Heart right ventricle (tissue), 16 donors: ENCODE results near the gene LRRC23. TPM values are rescaled to one million over a fixed set of nuclear protein-coding genes. Genes with fewer than 3 reads are reported as not detected.
"Not testable (repeated sequence)": the region's sequence is repeated elsewhere in the genome, so short reads cannot be mapped to it uniquely, and the experiment has no call there.

ENCODE experiments used
- ATAC-seq, 8 donors: fragments of 200-7000 bp; cut with Tn5 transposase; one replicate each; pipeline ENCODE4 v1.9.1; 2020; ENCODE audit warnings: mild to moderate bottlenecking in 8 of 8, moderate library complexity in 8 of 8, moderate number of reproducible peaks in 1 of 8
- DNase-seq, 2 donors: peaks; one replicate each; pipeline ENCODE4 v3.0.0-alpha.2; 2020
- H3K27ac ChIP-seq, 10 donors: fragments of 200-600 bp; sonication (generic) in 2 of 10; one replicate each; pipeline versions ENCODE4 v1.5.0 to v1.8.0; 2020 to 2022; ENCODE audit warnings: mild to moderate bottlenecking in 3 of 10
- H3K27me3 ChIP-seq, 7 donors: fragments of 200-600 bp; one replicate each; pipeline ENCODE4 v1.8.0; 2021 to 2022; ENCODE audit warnings: mild to moderate bottlenecking in 2 of 7
- H3K36me3 ChIP-seq, 9 donors: fragments of 200-600 bp; sonication (generic) in 1 of 9; one replicate each; pipeline versions ENCODE4 v1.5.0 to v1.8.0; 2020 to 2022; ENCODE audit warnings: mild to moderate bottlenecking in 2 of 9
- H3K4me1 ChIP-seq, 9 donors: fragments of 200-600 bp; sonication (generic) in 1 of 9; one replicate each; pipeline versions ENCODE4 v1.5.0 to v1.8.0; 2020 to 2022; ENCODE audit warnings: mild to moderate bottlenecking in 4 of 9
- H3K4me3 ChIP-seq, 10 donors: fragments of 200-600 bp; sonication (generic) in 2 of 10; one replicate each; pipeline versions ENCODE4 v1.5.0 to v1.8.0; 2020 to 2022; ENCODE audit warnings: mild to moderate bottlenecking in 7 of 10, moderate library complexity in 2 of 10
- H3K9me3 ChIP-seq, 11 donors: fragments of 200-600 bp in 10 of 11; sonication (generic) in 2 of 11; one replicate each; pipeline versions ENCODE4 v1.5.0 to v1.8.0; 2013 to 2022; ENCODE audit warnings: mild to moderate bottlenecking in 2 of 11, control low read depth in 1 of 11, moderate library complexity in 1 of 11
- CTCF ChIP-seq, 9 donors: fragments of 200-600 bp; sonication (generic) in 2 of 9; IDR thresholded peaks; one replicate each; pipeline versions ENCODE4 v1.5.0 to v1.8.0; 2021 to 2022; ENCODE audit warnings: antibody characterized with exemption in 9 of 9, mild to moderate bottlenecking in 5 of 9, moderate library complexity in 1 of 9
- WGBS, 2 donors: extraction: QIAGEN DNeasy Blood & Tissue Kit; methylation state at CpG; one replicate each; pipeline ENCODE4 v1.1.7; 2013; ENCODE audit warnings: inconsistent platforms in 1 of 2; 5-methylcytosine and 5-hydroxymethylcytosine counted together
- intact Hi-C, 10 donors: fragments of 100-400 bp; cut with DNase I; formaldehyde crosslinking; loops; one replicate each; pipeline versions ENCODE4 v1.11.1 to v1.14.2; 2022
- polyA plus RNA-seq, 2 donors: library from polyadenylated mRNA; stranded (reverse); fragments of 200-250 nt; gene quantifications; one replicate each; pipeline ENCODE4 v1.2.3, GENCODE V29; 2013
- total RNA-seq, 10 donors: library from RNA; stranded (reverse); fragmentation: NEBNext Ultra II Directional in 3 of 10; extraction: Animal tissue kit (Norgen Biotek cat#: 25700) in 3 of 10; gene quantifications; one replicate each; pipeline versions ENCODE4 v1.2.1 to v1.2.4, GENCODE V29; 2021 to 2023
- donor health status: Arrhythmogenic right ventricular cardiomyopathy.
- donor health status: ischemic (EF 13 %, LVEDD 7.1; RV severe dilation, severe dysfunction).
- donor health status: healthy with polysubstance abuse.
- donor health status: DM: no; HTN: yes; CAD: no.
- donor health status: DM: no; HTN: no; CAD: no.
- donor health status: ischemic (EF 25% LVEDD 6.9; RV normal size, moderate dysfunction).
- donor health status: ischemic (EF 25% LVEDD 5.7; RV mildly dilated, moderate dysfunction).
- donor health status: healthy.
- donor health status: DM: yes; HTN: yes; CAD: no.
- donor health status: Ischemic cardiomyopathy.
- donor health status: ischemic (EF 35%, LVEDD 5.7; RV mildly dilated, moderate dysfunction).
- donor health status: nonischemic (EF 11% LVEDD 7.7; RV severe dilation, severe dysfunction).
- donor health status: DM: yes; HTN: yes; CAD: no.
- donor health status: PGD.
- donor health status: ischemic (EF 29% LVEDD 5.4; RV normal size, mild dysfunction).
- donor health status: nonischemic (EF 23%, LVEDD 6.1; RV moderate dilation, normal function).

The LRRC23 gene
- total and polyA plus RNA-seq, 12 donors, result 6.5 to 16.6 (median 11.9) TPM

GRCh38 chr12:6863586-6864321 lies 40.9 kb upstream of the LRRC23 start:
- ATAC-seq (no peak), DNase-seq (no peak)
- Histone ChIP-seq H3K36me3 (peaks cover 0 to 76% (median 59%) of the 10 kb centered on the region in 9 donors), H3K27me3 (no peaks in the 10 kb centered on the region), H3K9me3 (no peaks in the 10 kb centered on the region), H3K4me1 (peaks cover 11 to 19% (median 14%) of the 10 kb centered on the region in 9 donors), H3K27ac (no peak overlapping the region), H3K4me3 (no peak overlapping the region)
- no peak for TF ChIP-seq CTCF (IDR thresholded peaks at IDR 0.05)
- intact Hi-C loops, result loop anchor here in 1 of 10 donors (10.0 kb wide), 1 partner anchor 81 kb away; the partner anchor contains the start of genes C12orf57 and RNU7-1
- 94 to 98% methylated on average over 16 of the region's 16 CpGs for WGBS, 2 donors

GRCh38 chr12:6865307-6865706 lies 39.3 kb upstream of the LRRC23 start:
- not testable (repeated sequence) for H3K27ac ChIP-seq, H3K9me3 ChIP-seq, ATAC-seq, H3K27me3 ChIP-seq, DNase-seq, H3K4me3 ChIP-seq
- 91 to 95% methylated on average over 5 of the region's 5 CpGs for WGBS, 2 donors
- Histone ChIP-seq H3K36me3 (peaks cover 3 to 75% (median 54%) of the 10 kb centered on the region in 9 donors), H3K4me1 (peaks cover 24 to 31% (median 30%) of the 10 kb centered on the region in 9 donors)
- intact Hi-C loops, result loop anchor here in 2 of 10 donors (5.0 to 10.0 kb wide), 2 partner anchors 72 to 79 kb away; partner anchors contain the start of genes C12orf57 (in 1 of the 2) and RNU7-1 (in 1 of the 2)

DNA sequence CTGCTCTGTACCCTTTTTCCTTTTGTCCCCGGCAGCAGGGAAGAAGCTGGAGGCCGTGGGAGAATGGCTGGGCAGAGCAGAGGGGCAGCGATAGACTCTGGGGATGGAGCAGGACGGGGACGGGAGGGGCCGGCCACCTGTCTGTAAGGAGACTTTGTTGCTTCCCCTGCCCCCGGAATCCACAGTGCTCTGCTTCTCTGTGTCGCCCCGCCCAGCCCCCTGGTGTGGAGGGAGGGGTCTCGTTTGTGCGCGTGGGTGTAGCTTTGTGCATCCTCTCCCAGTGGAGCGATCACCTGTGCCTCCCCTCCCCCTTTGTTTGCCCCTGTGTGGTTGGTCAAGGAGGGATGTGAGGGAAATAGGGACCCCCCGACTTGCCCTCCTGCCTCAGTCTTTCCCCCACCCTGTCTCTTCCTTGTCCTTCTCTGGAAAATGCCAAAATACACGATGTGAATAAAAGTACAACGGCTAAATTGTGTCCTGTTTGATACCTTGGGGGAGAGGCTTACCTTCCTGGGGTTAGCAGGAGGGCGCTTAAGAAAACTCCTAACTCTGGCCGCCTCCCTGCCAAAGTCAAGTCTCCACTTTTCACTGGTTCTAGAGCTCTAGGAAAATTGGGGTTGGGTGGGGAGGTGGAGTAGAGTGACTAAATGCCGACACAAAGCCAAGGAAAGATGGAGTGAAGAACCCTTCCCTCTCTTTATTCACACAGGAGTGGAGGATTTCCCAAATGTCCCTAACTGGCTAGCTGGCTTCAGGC lies 38.3 kb upstream of the LRRC23 start:
- ATAC-seq (no peak), DNase-seq (no peak)
- no peaks in the 10 kb centered on the region for H3K27me3 ChIP-seq
- peaks cover 24 to 41% (median 40%) of the 10 kb centered on the region in 9 donors for H3K4me1 ChIP-seq
- H3K9me3 ChIP-seq, result no peaks in the 10 kb centered on the region
- H3K4me3 ChIP-seq, result peak overlapping the region; percentile 26 to 100 (median 96)
- H3K36me3 ChIP-seq, result peaks cover 2 to 75% (median 52%) of the 10 kb centered on the region in 9 donors
- 81 to 82% methylated on average over 19 of the region's 19 CpGs for WGBS, 2 donors
- peak overlapping the region in 9 of 10 donors; percentile 98 to 100 (median 100) for H3K27ac ChIP-seq
- intact Hi-C loops, result loop anchor here in 2 of 10 donors (5.0 to 10.0 kb wide), 2 partner anchors 71 to 78 kb away; partner anchors contain the start of genes C12orf57 (in 1 of the 2) and RNU7-1 (in 1 of the 2)
- no peak for TF ChIP-seq CTCF (IDR thresholded peaks at IDR 0.05)

- intact Hi-C loops, result loop anchor here in 2 of 10 donors (5.0 to 10.0 kb wide), 2 partner anchors 70 to 78 kb away; partner anchors contain the start of genes C12orf57 (in 1 of the 2) and RNU7-1 (in 1 of the 2)
- TF ChIP-seq CTCF (IDR thresholded peaks at IDR 0.05), result no peak
- peaks cover 0 to 74% (median 46%) of the 10 kb centered on the region in 9 donors for H3K36me3 ChIP-seq
- DNase-seq (no peak), ATAC-seq (peak; percentile 1 to 25 (median 8))
- H3K27ac ChIP-seq, result peak overlapping the region; percentile 93 to 100 (median 100)
- 3 to 4% methylated on average over 33 of the region's 33 CpGs for WGBS, 2 donors
- peak overlapping the region; percentile 26 to 100 (median 96) for H3K4me3 ChIP-seq
- peaks cover 29 to 48% (median 46%) of the 10 kb centered on the region in 9 donors for H3K4me1 ChIP-seq
- H3K27me3 ChIP-seq, result no peaks in the 10 kb centered on the region
- no peaks in the 10 kb centered on the region for H3K9me3 ChIP-seq
Measured at GRCh38 chr12:6866920-6867412, 37.7 kb upstream of the LRRC23 start.
